ENCODE data around the gene NUDT12. TPM values are rescaled to one million over a fixed set of nuclear protein-coding genes. Genes with fewer than 3 reads are reported as not detected.

The NUDT12 gene
- total and polyA plus RNA-seq, 2 of the 13 experiments (the other 11 are each of a cell fraction or from before 2014, with no cell fraction given) = 2.3 to 5.4 TPM

- Histone ChIP-seq H3K4me3 (replicated peaks in 1 of 3; ENCODE audit: insufficient read depth in 1 of 3, low read depth in 2 of 3, low read length in 3 of 3) (no peak overlapping the region), H3K9ac (ENCODE audit: insufficient read depth, low read depth, low read length) (no peak overlapping the region), H3K4me2 (ENCODE audit: low read depth, low read length) (no peak overlapping the region), H3K27ac (ENCODE audit: extremely low read length, insufficient read depth, low read length) (no peak overlapping the region), H2AFZ (ENCODE audit: low read length) (no peak overlapping the region), H3K4me1 (ENCODE audit: insufficient read depth, low read length) (no peaks in the 10 kb centered on the region), H3K36me3 (replicated peaks in 1 of 2; ENCODE audit: control insufficient read depth in 1 of 2, insufficient read depth in 2 of 2, low read length in 2 of 2) (no peaks in the 10 kb centered on the region), H4K20me1 (ENCODE audit: insufficient read depth, low read length) (no peaks in the 10 kb centered on the region), H3K9me3 (ENCODE audit: low read length) (no peaks in the 10 kb centered on the region), H3K79me2 (ENCODE audit: insufficient read depth, low read length) (no peaks in the 10 kb centered on the region), H3K27me3 (ENCODE audit: control insufficient read depth in 1 of 2, insufficient read depth in 2 of 2, low read length in 2 of 2) (no peaks in the 10 kb centered on the region)
- 15% methylated on average over 3 of the region's 3 CpGs for WGBS (ENCODE audit: low lambda C conversion rate)
- ChIA-PET POLR2A (no interaction called here), CTCF (ENCODE audit: low intra/inter-chr PET ratio, low total read pairs) (no interaction called here)
- intact Hi-C loops (cut with micrococcal nuclease; ENCODE audit: unreplicated experiment) (no loop called here), in situ Hi-C loops (cut with HindIII; ENCODE audit: extremely low pct_ligation_motif_present, low pct_unique_long_range_greater_than_20kb) (no loop called here)
- TF ChIP-seq ZNF280D (CRISPR knock-in tag; IDR thresholded peaks at IDR 0.05) (no peak), ATF7 (IDR thresholded peaks at IDR 0.05) (no peak), ATF7 (CRISPR knock-in tag; IDR thresholded peaks at IDR 0.05) (no peak), STAT5B (CRISPR knock-in tag; IDR thresholded peaks at IDR 0.05) (no peak), TEAD3 (CRISPR knock-in tag; optimal IDR thresholded peaks at IDR 0.05; ENCODE audit: borderline replicate concordance) (no peak), DNMT3B (CRISPR knock-in tag; conservative IDR thresholded peaks at IDR 0.05) (no peak), HMG20A (CRISPR knock-in tag; IDR thresholded peaks at IDR 0.05; ENCODE audit: borderline replicate concordance) (no peak), KDM5A (IDR thresholded peaks at IDR 0.05; ENCODE audit: borderline replicate concordance, low read length) (no peak), PPARG (CRISPR knock-in tag; conservative IDR thresholded peaks at IDR 0.05) (no peak), ZNF567 (CRISPR knock-in tag; IDR thresholded peaks at IDR 0.05; ENCODE audit: borderline replicate concordance) (no peak), DNMT1 (CRISPR knock-in tag; IDR thresholded peaks at IDR 0.05) (no peak)
- TF ChIP-seq, protein P1, sequence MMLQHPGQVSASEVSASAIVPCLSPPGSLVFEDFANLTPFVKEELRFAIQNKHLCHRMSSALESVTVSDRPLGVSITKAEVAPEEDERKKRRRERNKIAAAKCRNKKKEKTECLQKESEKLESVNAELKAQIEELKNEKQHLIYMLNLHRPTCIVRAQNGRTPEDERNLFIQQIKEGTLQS (CRISPR knock-in tag; IDR thresholded peaks at IDR 0.05) = no peak
- DNase-seq (ENCODE audit: low spot score) = no peak
- FAIRE-seq = no peak
- BruUV-seq (replicated peaks) = no TSS peak
- no peak for ATAC-seq
Measured at GRCh38 chr5:103541569-103541968, 21.0 kb downstream of the NUDT12 start.
